ENCODE data around the gene CLCN7. TPM values are rescaled to one million over a fixed set of nuclear protein-coding genes. Genes with fewer than 3 reads are reported as not detected.
A peak's percentile ranks its signal among the peaks of the same experiment; 100 is the strongest.

The CLCN7 gene
- total and polyA plus RNA-seq, 2 of the 13 experiments (the other 11 are each of a cell fraction or from before 2014, with no cell fraction given), result 24.6 to 25.1 TPM

DNA sequence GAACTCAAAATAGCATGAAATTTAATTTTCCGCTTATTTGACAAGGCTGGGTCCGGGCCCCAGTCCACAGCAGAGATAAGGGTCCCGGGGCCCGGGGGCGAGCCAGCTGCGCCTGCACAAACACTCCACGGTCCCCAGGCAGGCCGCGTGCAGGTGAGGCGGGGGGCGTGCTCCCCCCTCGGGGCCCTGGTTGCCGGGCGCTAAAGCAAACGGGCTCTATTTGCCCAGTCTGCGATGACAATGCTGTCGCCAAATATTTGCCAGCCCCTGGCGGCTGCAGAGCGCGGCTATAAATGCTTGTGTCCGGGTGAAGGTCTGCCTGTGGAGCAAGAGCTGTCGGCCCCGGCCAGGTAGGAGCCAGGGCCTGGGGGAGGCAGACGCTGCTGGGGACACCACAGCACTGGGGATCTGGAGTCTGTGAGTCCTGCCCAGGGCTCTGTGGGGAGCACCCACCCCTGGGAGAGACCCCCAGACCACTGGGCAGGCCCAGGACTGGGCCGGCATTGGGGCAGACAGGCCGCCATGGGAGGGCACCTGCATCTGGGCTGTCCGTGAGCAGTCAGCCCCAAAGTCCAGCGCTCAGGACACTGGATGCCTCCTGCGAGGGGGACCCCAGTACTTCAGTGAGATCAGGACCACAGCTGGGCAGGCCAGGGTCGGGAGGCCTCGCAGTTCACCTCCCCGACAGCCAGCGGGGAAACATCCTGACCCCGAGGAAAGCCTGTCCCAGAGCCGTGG, 43.9 kb downstream of the CLCN7 start, which contains the start of gene PERCC1 (continued):
- TF ChIP-seq, protein P1, sequence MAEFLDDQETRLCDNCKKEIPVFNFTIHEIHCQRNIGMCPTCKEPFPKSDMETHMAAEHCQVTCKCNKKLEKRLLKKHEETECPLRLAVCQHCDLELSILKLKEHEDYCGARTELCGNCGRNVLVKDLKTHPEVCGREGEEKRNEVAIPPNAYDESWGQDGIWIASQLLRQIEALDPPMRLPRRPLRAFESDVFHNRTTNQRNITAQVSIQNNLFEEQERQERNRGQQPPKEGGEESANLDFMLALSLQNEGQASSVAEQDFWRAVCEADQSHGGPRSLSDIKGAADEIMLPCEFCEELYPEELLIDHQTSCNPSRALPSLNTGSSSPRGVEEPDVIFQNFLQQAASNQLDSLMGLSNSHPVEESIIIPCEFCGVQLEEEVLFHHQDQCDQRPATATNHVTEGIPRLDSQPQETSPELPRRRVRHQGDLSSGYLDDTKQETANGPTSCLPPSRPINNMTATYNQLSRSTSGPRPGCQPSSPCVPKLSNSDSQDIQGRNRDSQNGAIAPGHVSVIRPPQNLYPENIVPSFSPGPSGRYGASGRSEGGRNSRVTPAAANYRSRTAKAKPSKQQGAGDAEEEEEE (CRISPR knock-in tag; IDR thresholded peaks at IDR 0.05; ENCODE audit: borderline replicate concordance), result no peak
- TF ChIP-seq MLLT10 (CRISPR knock-in tag; IDR thresholded peaks at IDR 0.05) (no peak), MXD1 (CRISPR knock-in tag; IDR thresholded peaks at IDR 0.05) (no peak), ZC3H13 (CRISPR knock-in tag; IDR thresholded peaks at IDR 0.05) (peak; percentile 36; the same call in 1 of the 2 replicates), ZSCAN9 (CRISPR knock-in tag; IDR thresholded peaks at IDR 0.05; ENCODE audit: borderline replicate concordance) (0 out of 2 replicates have a peak, but pooled peaks have one; percentile 27), NR0B2 (CRISPR knock-in tag; IDR thresholded peaks at IDR 0.05) (no peak), HNRNPUL1 (IDR thresholded peaks at IDR 0.05; ENCODE audit: low read depth, low read length) (no peak), CREBL2 (CRISPR knock-in tag; IDR thresholded peaks at IDR 0.05; ENCODE audit: borderline replicate concordance) (no peak), ZZZ3 (CRISPR knock-in tag; IDR thresholded peaks at IDR 0.05; ENCODE audit: borderline replicate concordance) (no peak), ZBTB38 (CRISPR knock-in tag; IDR thresholded peaks at IDR 0.05) (0 out of 2 replicates have a peak, but pooled peaks have one; percentile 19), REXO4 (CRISPR knock-in tag; IDR thresholded peaks at IDR 0.05; ENCODE audit: borderline replicate concordance) (no peak), HNF4A (CRISPR knock-in tag; IDR thresholded peaks at IDR 0.05) (peak; percentile 37; the same call in 1 of the 2 replicates), ZNF430 (CRISPR knock-in tag; IDR thresholded peaks at IDR 0.05) (no peak; the same call in 1 of the 2 replicates), POLR2AphosphoS2 (IDR thresholded peaks at IDR 0.05; ENCODE audit: low read depth, low read length) (no peak), SKI (IDR thresholded peaks at IDR 0.05; ENCODE audit: partially characterized antibody) (peak; percentile 89), ZNF605 (CRISPR knock-in tag; IDR thresholded peaks at IDR 0.05) (no peak), ATF7-NPFF (CRISPR knock-in tag; IDR thresholded peaks at IDR 0.05; ENCODE audit: low read depth) (no peak), SCMH1 (CRISPR knock-in tag; IDR thresholded peaks at IDR 0.05; ENCODE audit: borderline replicate concordance) (no peak), HNF1B (CRISPR knock-in tag; IDR thresholded peaks at IDR 0.05) (peak; percentile 69), CEBPB (IDR thresholded peaks at IDR 0.05; ENCODE audit: borderline replicate concordance, low read depth, low read length) (peak; percentile 61; the same call in 1 of the 2 replicates), HOXA9 (CRISPR knock-in tag; IDR thresholded peaks at IDR 0.05; ENCODE audit: borderline replicate concordance) (no peak), SPEN (CRISPR knock-in tag; IDR thresholded peaks at IDR 0.05; ENCODE audit: low read depth) (no peak), NCOR1 (IDR thresholded peaks at IDR 0.05; ENCODE audit: borderline replicate concordance, low read length) (no peak), ARNT2 (CRISPR knock-in tag; IDR thresholded peaks at IDR 0.05; ENCODE audit: low read depth) (no peak; the same call in 1 of the 2 replicates)
- TF ChIP-seq, protein P2, sequence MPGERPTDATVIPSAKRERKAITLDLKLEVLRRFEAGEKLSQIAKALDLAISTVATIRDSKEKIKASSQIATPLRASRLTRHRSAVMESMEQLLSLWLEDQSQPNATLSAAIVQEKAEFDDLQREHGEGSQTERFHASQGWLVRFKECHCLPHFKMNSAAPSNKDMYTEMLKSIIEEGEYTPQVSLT (CRISPR knock-in tag; IDR thresholded peaks at IDR 0.05; ENCODE audit: borderline replicate concordance, low read depth), result no peak
